HS-27A (cell line): ENCODE results near the gene ABCA7.
"Not testable (repeated sequence)": the region's sequence is repeated elsewhere in the genome, so short reads cannot be mapped to it uniquely, and the experiment has no call there.

Experiments
- DNase-seq: peaks from one replicate; pipeline ENCODE4 v3.0.0-alpha.2; 2012; ENCODE audit warnings: low read depth, missing footprints

ABCA7 gene

GRCh38 chr19:1017115-1017905 lies 22.6 kb upstream of the ABCA7 start:
- DNase-seq = no peak

- DNase-seq = no peak
Observed at GRCh38 chr19:1017906-1018305, 22.0 kb upstream of the ABCA7 start.

DNA sequence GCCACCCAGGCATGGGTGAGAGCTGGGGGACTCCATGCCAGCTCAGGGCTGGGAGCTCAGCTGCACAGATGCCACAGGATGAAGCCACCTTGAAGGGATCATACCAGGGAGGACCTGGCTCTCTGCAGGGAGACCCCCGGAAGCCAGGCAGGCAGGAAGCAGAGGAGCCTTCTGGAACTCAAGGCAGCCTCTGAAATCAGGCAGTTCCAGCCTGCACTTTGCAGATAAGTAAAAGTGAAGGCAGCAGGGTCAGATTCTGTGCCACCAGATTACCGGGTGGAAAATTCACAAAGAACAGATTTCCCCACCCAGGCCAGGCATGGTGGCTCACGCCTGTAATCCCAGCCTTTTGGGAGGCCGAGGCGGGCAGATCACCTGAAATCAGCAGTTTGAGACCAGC lies 21.5 kb upstream of the ABCA7 start:
- no peak for DNase-seq

GRCh38 chr19:1018932-1019615 lies 20.8 kb upstream of the ABCA7 start:
- DNase-seq = no peak

- DNase-seq = no peak
Observed at GRCh38 chr19:1019616-1019961, 20.3 kb upstream of the ABCA7 start.

GRCh38 chr19:1019980-1020867 lies 19.7 kb upstream of the ABCA7 start:
- no peak for DNase-seq

DNA sequence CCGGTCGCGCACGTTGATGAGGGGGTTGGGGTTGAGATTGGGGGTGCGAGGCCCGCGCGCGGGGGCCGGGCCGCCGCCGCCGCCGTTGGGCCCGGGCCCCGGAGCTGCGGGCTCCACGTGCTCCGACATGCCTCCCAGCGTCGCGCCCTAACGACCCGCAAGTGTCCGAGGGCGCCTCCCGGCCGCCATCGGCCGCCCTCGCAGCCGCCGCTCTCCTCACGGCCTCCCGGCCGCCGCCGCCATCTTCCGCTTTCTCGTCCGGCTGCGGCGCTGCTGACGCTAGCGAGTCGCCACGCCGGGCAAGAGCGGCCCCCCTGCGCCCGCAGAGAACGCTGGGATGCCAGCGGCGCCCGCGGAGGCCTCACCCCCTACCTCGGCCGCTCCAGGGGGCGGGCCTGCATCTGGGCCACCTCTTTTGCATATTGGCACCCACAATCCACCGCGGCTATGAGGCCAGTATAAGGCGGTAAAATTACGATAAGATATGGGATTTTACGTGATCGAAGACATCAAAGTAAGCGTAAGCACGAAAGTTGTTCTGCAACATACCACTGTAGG lies 19.0 kb upstream of the ABCA7 start, which contains the start of gene TMEM259:
Gene TMEM259, minus strand, starts transcription at position 256 of the 558 bp plus-strand sequence. Its CDS starts 127 bp downstream, at position 129.
- DNase-seq = peak; percentile 91

DNA sequence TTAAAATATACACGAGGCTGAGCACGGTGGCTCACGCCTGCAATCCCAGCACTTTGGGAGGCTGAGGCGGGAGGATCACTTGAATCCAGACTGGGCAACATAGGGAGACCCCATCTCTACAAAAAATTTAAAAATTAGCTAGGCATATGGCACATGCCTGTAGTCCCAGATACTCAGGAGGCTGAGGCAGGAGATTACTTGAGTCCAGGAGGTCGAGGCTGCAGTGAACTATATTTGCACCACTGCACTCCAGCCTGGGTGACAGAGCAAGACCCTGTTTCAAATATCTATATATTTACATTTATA lies 16.1 kb upstream of the ABCA7 start:
- DNase-seq = not testable (repeated sequence)

GRCh38 chr19:1025080-1025479 lies 14.8 kb upstream of the ABCA7 start:
- DNase-seq = not testable (repeated sequence)

GRCh38 chr19:1025960-1026782 lies 13.7 kb upstream of the ABCA7 start, which contains the start of gene CNN2:
CNN2 (plus strand) TSS chr19:1026608; CDS start chr19:1026662, 54 bp downstream.
- DNase-seq = no peak

DNA sequence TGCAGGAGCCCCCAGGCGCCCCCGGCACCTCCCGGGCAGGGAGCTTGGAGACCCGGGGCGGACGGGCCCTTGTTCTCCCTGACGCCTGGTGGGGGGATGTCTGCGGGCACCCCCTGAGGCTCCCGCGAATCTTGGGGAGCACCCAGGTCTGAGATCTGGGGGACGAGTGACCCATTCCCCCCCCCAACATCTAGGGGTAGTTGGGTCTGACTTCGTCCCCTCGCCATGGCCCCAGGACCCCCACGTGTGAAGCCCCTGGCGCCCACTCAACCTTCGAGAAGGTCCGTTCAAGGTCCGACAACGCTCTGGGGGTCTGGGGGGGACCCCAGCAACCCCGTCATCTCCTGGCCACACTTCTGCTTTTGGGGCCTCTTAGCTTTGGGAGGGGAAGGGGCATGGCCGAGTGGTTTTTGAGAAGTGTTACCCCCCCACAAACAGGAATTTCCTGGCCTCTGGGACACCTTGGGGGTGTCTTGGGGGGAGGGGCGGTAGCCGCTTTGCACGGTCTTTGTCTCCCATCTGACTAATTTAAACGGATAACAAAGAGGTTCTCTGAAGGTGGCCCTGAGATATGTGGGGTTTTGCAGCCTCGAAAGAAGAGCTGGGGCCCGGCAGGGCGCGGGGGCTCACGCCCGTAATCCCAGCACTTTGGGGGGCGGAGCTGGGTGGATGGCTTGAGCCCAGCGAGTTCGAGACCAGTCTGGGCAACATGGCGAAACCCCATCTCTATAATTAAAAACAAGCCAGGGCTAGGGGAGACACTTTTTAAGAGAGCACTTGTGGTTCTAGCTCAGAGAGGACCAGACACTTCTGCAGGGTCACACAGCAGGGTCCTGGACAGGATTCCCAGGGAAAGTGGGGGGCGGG lies 12.9 kb upstream of the ABCA7 start:
- no peak for DNase-seq

DNA sequence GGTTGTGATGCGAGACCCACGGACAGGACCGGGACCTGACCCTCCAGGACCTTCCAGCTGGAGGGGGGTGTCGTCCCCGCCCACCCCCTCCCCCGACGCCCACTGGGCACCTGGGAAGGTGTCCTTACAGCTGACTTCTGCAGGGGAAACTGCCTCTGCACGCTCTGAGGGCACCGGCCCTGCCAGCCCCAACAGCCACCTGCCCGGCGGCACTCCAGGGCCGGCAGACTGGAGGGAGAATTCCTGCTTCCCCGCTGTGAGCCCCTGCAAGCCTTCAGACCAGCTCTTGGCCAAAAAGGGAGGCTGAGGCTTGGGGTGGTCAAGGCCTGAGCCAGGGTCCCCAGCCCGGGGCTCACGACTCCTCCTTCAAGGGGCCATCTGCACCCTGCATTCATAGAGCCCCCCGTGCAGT lies 12.3 kb upstream of the ABCA7 start:
- DNase-seq = no peak

- DNase-seq = peak; percentile 86
Observed at GRCh38 chr19:1028062-1028926, 11.6 kb upstream of the ABCA7 start.

- DNase-seq = no peak
Observed at GRCh38 chr19:1032264-1032867, 7.5 kb upstream of the ABCA7 start.

GRCh38 chr19:1035998-1036621 lies 3.8 kb upstream of the ABCA7 start:
- no peak for DNase-seq

DNA sequence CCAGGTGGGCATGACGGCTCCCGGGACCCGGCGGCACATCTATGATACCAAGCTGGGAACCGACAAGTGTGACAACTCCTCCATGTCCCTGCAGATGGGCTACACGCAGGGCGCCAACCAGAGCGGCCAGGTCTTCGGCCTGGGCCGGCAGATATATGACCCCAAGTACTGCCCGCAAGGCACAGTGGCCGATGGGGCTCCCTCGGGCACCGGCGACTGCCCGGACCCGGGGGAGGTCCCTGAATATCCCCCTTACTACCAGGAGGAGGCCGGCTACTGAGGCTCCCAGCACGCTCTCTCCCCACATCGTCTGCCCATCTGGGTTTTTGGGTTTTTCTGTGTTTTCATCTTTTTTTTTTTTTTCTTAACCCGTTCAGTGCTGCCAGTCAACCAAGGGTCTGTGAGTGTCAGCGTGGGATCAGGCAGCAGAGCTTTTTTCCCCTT lies 2.3 kb upstream of the ABCA7 start:
- no peak for DNase-seq

DNA sequence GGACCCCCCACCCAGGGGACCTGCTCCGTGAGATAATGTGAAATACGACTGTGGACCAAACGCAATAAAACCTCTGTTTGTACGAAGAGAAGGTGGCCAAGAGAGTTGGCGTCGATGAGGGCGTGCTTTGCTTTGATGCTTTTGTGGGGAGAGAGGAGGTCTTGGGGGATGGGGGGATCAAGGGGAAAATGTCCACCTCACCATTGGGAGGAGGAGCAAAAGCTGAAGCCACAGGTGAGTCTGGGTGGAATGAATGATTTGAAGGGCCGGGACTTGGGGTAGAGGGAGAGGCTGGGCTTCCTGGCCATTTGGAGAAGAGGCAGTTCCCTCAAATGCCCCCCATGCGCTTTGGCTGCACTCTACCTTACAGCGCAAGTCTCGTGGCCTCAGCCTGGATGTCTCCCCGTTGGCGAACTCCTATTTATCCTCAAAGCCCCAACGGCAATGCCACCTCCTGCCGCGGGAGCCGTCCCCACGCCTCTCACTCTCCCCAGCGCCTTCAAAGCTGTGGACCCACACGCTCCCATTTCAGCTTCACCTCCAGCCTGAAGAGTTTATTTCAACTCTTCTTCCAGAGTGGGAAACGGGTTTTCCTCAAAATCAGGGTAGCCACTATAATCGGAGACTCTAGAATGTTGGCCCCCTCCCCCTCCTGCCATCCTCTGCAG lies 795 bp upstream of the ABCA7 start:
- DNase-seq = no peak
